Activated CD4-positive, alpha-beta T cell treated with anti-CD3 and anti-CD28 coated beads, Interleukin-2, amount 10 ng/mL, durations not matched to agents 7 days and 5 days (primary cell): ENCODE data around the gene HOMER2. TPM values are rescaled to one million over a fixed set of nuclear protein-coding genes. Genes with fewer than 3 reads are reported as not detected.

ENCODE experiments used
- CTCF ChIA-PET: fragments of 350-600 bp; sonication (Branson Sonifier 250); formaldehyde crosslinking; loops from one replicate; lab custom pipeline; 2021; ENCODE audit warnings: antibody characterized with exemption; lab: Charles Lee
- POLR2A ChIA-PET: fragments of 350-600 bp; sonication (Branson Sonifier 250); formaldehyde crosslinking; loops from one replicate; lab custom pipeline; 2021; ENCODE audit warnings: antibody characterized with exemption; lab: Charles Lee
- DNase-seq: peaks from one replicate; pipeline ENCODE4 v3.0.0-alpha.2; 2020
- H3K27ac Mint-ChIP-seq: one replicate; pipeline ENCODE4 v1.8.0; 2021; ENCODE audit warnings: mild to moderate bottlenecking, moderate library complexity, mixed read lengths
- H3K27me3 Mint-ChIP-seq: one replicate; pipeline ENCODE4 v1.8.0; 2021; ENCODE audit warnings: mixed read lengths
- H3K36me3 Mint-ChIP-seq: one replicate; pipeline ENCODE4 v1.8.0; 2021; ENCODE audit warnings: low read depth, mixed read lengths
- H3K4me1 Mint-ChIP-seq: one replicate; pipeline ENCODE4 v1.8.0; 2021; ENCODE audit warnings: mixed read lengths
- H3K4me3 Mint-ChIP-seq: one replicate; pipeline ENCODE4 v1.8.0; 2021; ENCODE audit warnings: mild to moderate bottlenecking, moderate library complexity, mixed read lengths
- H3K9me3 Mint-ChIP-seq: one replicate; pipeline ENCODE4 v1.8.0; 2021; ENCODE audit warnings: mixed read lengths
- total RNA-seq, 2 experiments: library from RNA; stranded (reverse); gene quantifications; one replicate each; pipeline ENCODE4 v1.2.3, GENCODE V29; 2021

HOMER2 gene
- total RNA-seq, 2 experiments from 2014 or later: 7.9 to 10.3 TPM

DNA sequence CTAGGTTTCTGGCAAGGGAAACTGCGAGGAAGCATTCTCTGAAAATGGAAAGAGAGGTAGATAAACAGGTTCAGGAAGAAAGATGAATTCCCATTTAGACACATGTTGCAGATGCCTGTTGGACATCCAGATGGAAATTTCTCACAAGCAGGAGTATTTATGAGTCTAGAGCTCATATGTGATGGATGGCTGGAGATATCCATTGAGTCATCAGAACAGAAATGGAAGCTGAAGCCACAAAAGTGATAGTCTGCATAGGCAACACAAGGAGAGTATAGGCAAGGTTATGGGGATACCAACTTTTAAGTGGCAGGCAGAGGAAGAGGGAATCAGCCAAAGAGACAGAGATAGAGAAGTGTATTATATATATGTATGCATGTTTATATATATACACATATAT, 27.2 kb upstream of the HOMER2 start:
- ChIA-PET POLR2A (no interaction called here), CTCF (no interaction called here)
- no peaks in the 10 kb centered on the region for H3K9me3 Mint-ChIP-seq
- peaks cover 4% of the 10 kb centered on the region for H3K4me1 Mint-ChIP-seq
- H3K36me3 Mint-ChIP-seq: no peaks in the 10 kb centered on the region
- H3K27ac Mint-ChIP-seq: no peak overlapping the region
- no peak for DNase-seq
- H3K4me3 Mint-ChIP-seq: no peak overlapping the region
- no peaks in the 10 kb centered on the region for H3K27me3 Mint-ChIP-seq

- Mint-ChIP-seq H3K4me1 (peaks cover 2% of the 10 kb centered on the region), H3K27me3 (no peaks in the 10 kb centered on the region), H3K9me3 (no peaks in the 10 kb centered on the region), H3K36me3 (no peaks in the 10 kb centered on the region), H3K4me3 (no peak overlapping the region), H3K27ac (no peak overlapping the region)
- DNase-seq: no peak
- POLR2A ChIA-PET: no interaction called here
- CTCF ChIA-PET: interaction anchor here (0.6 kb wide), 1 partner anchor 22 kb away, joined by 3 read pairs; no protein-coding TSS in a partner anchor
Measured at GRCh38 chr15:82978438-82978837, 25.9 kb upstream of the HOMER2 start.

- H3K4me1 Mint-ChIP-seq: peaks cover 2% of the 10 kb centered on the region
- no peaks in the 10 kb centered on the region for H3K36me3 Mint-ChIP-seq
- H3K27me3 Mint-ChIP-seq: no peaks in the 10 kb centered on the region
- ChIA-PET CTCF (no interaction called here), POLR2A (no interaction called here)
- no peak for DNase-seq
- H3K9me3 Mint-ChIP-seq: no peaks in the 10 kb centered on the region
- H3K27ac Mint-ChIP-seq: no peak overlapping the region
- H3K4me3 Mint-ChIP-seq: no peak overlapping the region
Measured at GRCh38 chr15:82977076-82977475, 24.6 kb upstream of the HOMER2 start.

GRCh38 chr15:82972990-82973389, 20.5 kb upstream of the HOMER2 start:
- CTCF ChIA-PET: no interaction called here
- Mint-ChIP-seq H3K4me3 (no peak overlapping the region), H3K27ac (no peak overlapping the region), H3K4me1 (peaks cover 5% of the 10 kb centered on the region), H3K9me3 (no peaks in the 10 kb centered on the region), H3K27me3 (peaks cover 15% of the 10 kb centered on the region), H3K36me3 (no peaks in the 10 kb centered on the region)
- POLR2A ChIA-PET: no interaction called here
- DNase-seq: no peak

DNA sequence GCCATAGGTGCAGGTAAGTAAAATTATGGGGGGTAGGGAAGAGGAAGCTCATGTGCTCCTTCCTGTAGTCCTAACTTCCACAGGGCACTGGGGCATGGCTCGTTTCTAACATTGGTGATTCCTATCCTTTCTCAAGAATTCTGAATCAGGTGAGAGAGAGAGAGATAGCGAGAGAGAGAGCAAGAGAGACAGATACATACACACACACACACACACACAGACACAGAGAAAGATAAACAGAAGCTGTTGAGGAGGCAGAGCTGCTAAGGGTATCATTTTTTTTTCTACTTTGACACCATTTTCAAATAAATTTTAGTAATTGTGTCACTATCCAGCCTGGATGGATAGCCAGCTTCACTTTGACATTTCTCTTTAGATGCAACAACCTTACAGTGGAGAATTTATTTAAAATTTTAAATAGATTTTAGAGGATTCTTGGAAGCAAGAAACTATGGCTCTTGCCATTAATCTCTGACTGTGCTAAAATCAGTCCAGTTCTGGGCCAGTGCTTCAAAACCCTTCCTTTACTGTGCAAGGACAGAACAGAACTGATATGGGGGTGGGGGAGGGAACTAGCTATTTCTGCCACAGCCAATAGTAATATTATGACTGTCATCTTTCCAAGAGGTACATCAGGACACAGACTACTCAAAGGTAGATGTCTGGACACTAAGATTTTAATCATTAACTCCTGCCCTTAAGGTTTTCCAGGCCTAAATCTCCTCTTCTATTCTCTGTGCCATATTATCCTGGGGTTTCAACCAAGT, 18.9 kb upstream of the HOMER2 start:
- no peak overlapping the region for H3K4me3 Mint-ChIP-seq
- peaks cover 19% of the 10 kb centered on the region for H3K27me3 Mint-ChIP-seq
- peaks cover 16% of the 10 kb centered on the region for H3K4me1 Mint-ChIP-seq
- H3K36me3 Mint-ChIP-seq: peaks cover 2% of the 10 kb centered on the region
- no peak overlapping the region for H3K27ac Mint-ChIP-seq
- DNase-seq: no peak
- POLR2A ChIA-PET: no interaction called here
- CTCF ChIA-PET: interaction anchor here (0.7 kb wide), 1 partner anchor 15 kb away, joined by 3 read pairs; no protein-coding TSS in a partner anchor
- no peaks in the 10 kb centered on the region for H3K9me3 Mint-ChIP-seq

GRCh38 chr15:82970696-82971095, 18.2 kb upstream of the HOMER2 start:
- POLR2A ChIA-PET: no interaction called here
- peaks cover 19% of the 10 kb centered on the region for H3K27me3 Mint-ChIP-seq
- H3K4me1 Mint-ChIP-seq: peaks cover 23% of the 10 kb centered on the region
- no peaks in the 10 kb centered on the region for H3K9me3 Mint-ChIP-seq
- no peak overlapping the region for H3K4me3 Mint-ChIP-seq
- DNase-seq: no peak
- CTCF ChIA-PET: interaction anchor here (0.7 kb wide), 1 partner anchor 16 kb away, joined by 3 read pairs; no protein-coding TSS in a partner anchor
- peaks cover 2% of the 10 kb centered on the region for H3K36me3 Mint-ChIP-seq
- no peak overlapping the region for H3K27ac Mint-ChIP-seq

DNA sequence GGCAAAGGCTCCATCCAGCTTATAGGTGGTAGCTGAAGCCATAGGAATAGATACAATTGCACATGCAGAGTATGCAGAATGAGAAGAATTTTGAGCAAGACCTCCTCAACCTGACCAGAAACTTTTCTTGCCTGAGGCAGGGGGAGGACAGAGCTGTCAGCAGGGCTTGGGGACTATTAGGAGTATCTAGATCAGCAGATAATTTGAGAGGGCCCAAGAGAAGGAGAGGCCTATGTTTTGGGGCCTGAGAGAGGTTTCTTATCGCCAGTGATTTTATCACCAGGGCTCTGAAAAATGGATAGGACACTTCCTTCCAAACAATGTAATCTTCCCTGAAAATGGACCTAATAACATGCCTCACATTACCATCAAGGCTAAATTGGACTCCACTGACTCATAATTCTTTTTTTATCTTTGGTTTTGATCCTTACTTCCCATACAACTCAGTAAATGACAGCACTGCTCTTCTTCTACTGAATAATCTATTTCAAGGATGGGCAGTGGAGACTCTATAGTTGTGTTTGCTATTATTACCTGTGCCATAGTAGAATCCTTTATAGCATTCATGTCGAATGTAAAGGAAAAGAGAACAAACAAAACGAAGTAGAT, 17.7 kb upstream of the HOMER2 start:
- CTCF ChIA-PET: interaction anchor here (1.0 kb wide), 2 partner anchors 23 to 41 kb away, joined by 3 to 4 read pairs; no protein-coding TSS in a partner anchor
- no peak overlapping the region for H3K27ac Mint-ChIP-seq
- POLR2A ChIA-PET: no interaction called here
- H3K9me3 Mint-ChIP-seq: no peaks in the 10 kb centered on the region
- peaks cover 2% of the 10 kb centered on the region for H3K36me3 Mint-ChIP-seq
- H3K27me3 Mint-ChIP-seq: peaks cover 19% of the 10 kb centered on the region
- no peak overlapping the region for H3K4me3 Mint-ChIP-seq
- no peak for DNase-seq
- peaks cover 26% of the 10 kb centered on the region for H3K4me1 Mint-ChIP-seq

- Mint-ChIP-seq H3K36me3 (peaks cover 2% of the 10 kb centered on the region), H3K9me3 (no peaks in the 10 kb centered on the region), H3K4me3 (no peak overlapping the region), H3K27me3 (peaks cover 19% of the 10 kb centered on the region), H3K4me1 (peaks cover 26% of the 10 kb centered on the region), H3K27ac (no peak overlapping the region)
- no peak for DNase-seq
- ChIA-PET CTCF (interaction anchor here (1.0 kb wide), 2 partner anchors 23 to 41 kb away, joined by 3 to 4 read pairs; no protein-coding TSS in a partner anchor), POLR2A (no interaction called here)
Measured at GRCh38 chr15:82969353-82969752, 16.8 kb upstream of the HOMER2 start.

- Mint-ChIP-seq H3K27ac (no peak overlapping the region), H3K4me1 (peaks cover 24% of the 10 kb centered on the region), H3K9me3 (no peaks in the 10 kb centered on the region), H3K4me3 (no peak overlapping the region), H3K27me3 (peaks cover 22% of the 10 kb centered on the region), H3K36me3 (peaks cover 2% of the 10 kb centered on the region)
- DNase-seq: no peak
- ChIA-PET CTCF (interaction anchor here (0.8 kb wide), 1 partner anchor 14 kb away, joined by 3 read pairs; no protein-coding TSS in a partner anchor), POLR2A (no interaction called here)
Measured at GRCh38 chr15:82968066-82968465, 15.5 kb upstream of the HOMER2 start.

DNA sequence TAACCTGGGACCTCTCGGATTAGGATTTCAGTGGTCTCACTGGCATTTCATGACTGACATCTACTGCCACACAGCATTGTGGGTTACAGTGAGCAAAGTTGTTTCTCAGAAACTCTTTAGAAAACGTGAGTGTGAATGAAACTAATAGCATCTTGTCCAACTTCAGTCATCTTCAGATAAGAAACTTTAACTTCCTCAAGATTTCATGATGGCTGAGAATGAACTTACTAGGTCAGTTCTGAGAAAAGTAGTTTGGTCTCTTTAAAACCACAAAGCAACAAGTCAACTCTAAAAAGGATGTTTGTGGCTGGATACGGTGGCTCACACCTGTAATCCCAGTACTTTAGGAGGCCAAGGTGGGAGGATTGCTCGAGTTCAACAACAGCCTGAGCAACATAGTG, 14.2 kb upstream of the HOMER2 start:
- Mint-ChIP-seq H3K36me3 (peaks cover 2% of the 10 kb centered on the region), H3K9me3 (no peaks in the 10 kb centered on the region), H3K4me1 (peaks cover 24% of the 10 kb centered on the region), H3K27ac (peak overlapping the region; percentile 11), H3K4me3 (no peak overlapping the region), H3K27me3 (peaks cover 19% of the 10 kb centered on the region)
- ChIA-PET POLR2A (no interaction called here), CTCF (interaction anchor here (0.9 kb wide), 1 partner anchor 17 kb away, joined by 3 read pairs; no protein-coding TSS in a partner anchor)
- DNase-seq: peak; percentile 37

DNA sequence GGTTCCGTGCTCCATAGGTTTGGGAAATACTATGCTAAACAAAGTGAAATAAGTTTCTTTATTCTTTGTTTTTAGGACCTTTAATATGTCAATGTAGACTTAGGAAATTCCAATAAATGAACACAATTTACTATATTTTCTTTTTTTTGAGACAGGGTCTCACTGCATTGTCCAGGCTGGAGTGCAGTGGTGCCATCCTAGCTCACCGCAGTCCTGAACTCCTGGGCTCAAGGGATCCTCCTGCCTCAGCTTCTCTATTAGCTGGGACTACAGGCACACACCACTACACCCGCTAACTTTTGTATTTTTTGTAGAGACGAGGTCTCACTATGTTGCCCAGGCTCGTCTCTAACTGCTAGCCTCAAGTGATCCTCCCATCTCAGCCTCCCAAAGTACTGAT, 12.4 kb upstream of the HOMER2 start:
- CTCF ChIA-PET: interaction anchor here (1.0 kb wide), 1 partner anchor 137 kb away, joined by 3 read pairs; no protein-coding TSS in a partner anchor
- DNase-seq: no peak
- peaks cover 24% of the 10 kb centered on the region for H3K4me1 Mint-ChIP-seq
- H3K9me3 Mint-ChIP-seq: no peaks in the 10 kb centered on the region
- H3K36me3 Mint-ChIP-seq: peaks cover 2% of the 10 kb centered on the region
- no peak overlapping the region for H3K27ac Mint-ChIP-seq
- no peak overlapping the region for H3K4me3 Mint-ChIP-seq
- POLR2A ChIA-PET: no interaction called here
- peaks cover 20% of the 10 kb centered on the region for H3K27me3 Mint-ChIP-seq

- H3K4me3 Mint-ChIP-seq: no peak overlapping the region
Measured at GRCh38 chr15:82963471-82964341, 11.2 kb upstream of the HOMER2 start.

More at GRCh38 chr15:82963471-82964341, 11.2 kb upstream of the HOMER2 start:
- peaks cover 2% of the 10 kb centered on the region for H3K36me3 Mint-ChIP-seq
- H3K27me3 Mint-ChIP-seq: peaks cover 20% of the 10 kb centered on the region
- ChIA-PET CTCF (interaction anchor here (0.6 to 1.4 kb wide), 3 partner anchors 48 to 402 kb away, joined by 3 read pairs; partner anchors contain the start of gene C15orf40), POLR2A (no interaction called here)
- H3K9me3 Mint-ChIP-seq: no peaks in the 10 kb centered on the region
- H3K4me1 Mint-ChIP-seq: peaks cover 24% of the 10 kb centered on the region
- no peak overlapping the region for H3K27ac Mint-ChIP-seq
- DNase-seq: no peak
